ENCODE data around the gene ATP11C. TPM values are rescaled to one million over a fixed set of nuclear protein-coding genes. Genes with fewer than 3 reads are reported as not detected.

The ATP11C gene
- total RNA-seq, 4 donors from 2014 or later = 6.4 to 26.0 (median 15.4) TPM

DNA sequence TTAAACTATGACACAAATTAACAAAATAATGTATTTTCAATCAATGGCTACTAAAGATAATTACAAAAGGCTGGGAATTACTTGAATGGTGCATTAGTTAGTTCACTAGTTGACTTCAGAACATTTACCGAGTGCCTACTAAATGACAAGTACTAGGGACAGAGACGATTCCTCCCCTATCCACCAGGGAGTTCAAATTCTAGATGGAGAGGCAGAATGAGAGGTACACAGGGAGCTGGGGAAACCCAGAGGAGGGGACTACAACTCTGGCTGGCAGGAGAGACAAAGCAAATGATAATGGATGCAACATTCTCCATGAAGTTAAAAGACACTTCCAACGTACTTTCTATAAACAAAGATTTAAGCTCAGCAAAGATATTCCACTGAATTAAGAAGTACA lies 181.8 kb downstream of the ATP11C start:
- Histone ChIP-seq H3K4me3 (no peak overlapping the region), H3K36me3 (no peaks in the 10 kb centered on the region), H3K27me3 (no peaks in the 10 kb centered on the region), H3K4me1 (no peaks in the 10 kb centered on the region), H3K9me3 (no peaks in the 10 kb centered on the region), H3K27ac (no peak overlapping the region)
- in situ Hi-C loops (cut with MboI; ENCODE audit: low pct_ligation_motif_present in 1 of 4, low pct_unique_long_range_greater_than_20kb in 1 of 4, low sequenced_read_pairs in 3 of 4) (no loop called here), intact Hi-C loops (cut with DNase I; ENCODE audit: low total_unique reads) (no loop called here)
- 77 to 100% methylated on average over 1 to 3 of the region's 3 CpGs for WGBS, 2 donors (ENCODE audit: low coverage in 1 of 2)
- no peak for DNase-seq
- TF ChIP-seq EP300 (IDR thresholded peaks at IDR 0.05; ENCODE audit: low read depth) (no peak), POLR2A (IDR thresholded peaks at IDR 0.05) (no peak), POLR2AphosphoS5 (IDR thresholded peaks at IDR 0.05) (no peak)
- TF ChIP-seq, protein P1, sequence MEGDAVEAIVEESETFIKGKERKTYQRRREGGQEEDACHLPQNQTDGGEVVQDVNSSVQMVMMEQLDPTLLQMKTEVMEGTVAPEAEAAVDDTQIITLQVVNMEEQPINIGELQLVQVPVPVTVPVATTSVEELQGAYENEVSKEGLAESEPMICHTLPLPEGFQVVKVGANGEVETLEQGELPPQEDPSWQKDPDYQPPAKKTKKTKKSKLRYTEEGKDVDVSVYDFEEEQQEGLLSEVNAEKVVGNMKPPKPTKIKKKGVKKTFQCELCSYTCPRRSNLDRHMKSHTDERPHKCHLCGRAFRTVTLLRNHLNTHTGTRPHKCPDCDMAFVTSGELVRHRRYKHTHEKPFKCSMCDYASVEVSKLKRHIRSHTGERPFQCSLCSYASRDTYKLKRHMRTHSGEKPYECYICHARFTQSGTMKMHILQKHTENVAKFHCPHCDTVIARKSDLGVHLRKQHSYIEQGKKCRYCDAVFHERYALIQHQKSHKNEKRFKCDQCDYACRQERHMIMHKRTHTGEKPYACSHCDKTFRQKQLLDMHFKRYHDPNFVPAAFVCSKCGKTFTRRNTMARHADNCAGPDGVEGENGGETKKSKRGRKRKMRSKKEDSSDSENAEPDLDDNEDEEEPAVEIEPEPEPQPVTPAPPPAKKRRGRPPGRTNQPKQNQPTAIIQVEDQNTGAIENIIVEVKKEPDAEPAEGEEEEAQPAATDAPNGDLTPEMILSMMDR (IDR thresholded peaks at IDR 0.05) = no peak

DNA sequence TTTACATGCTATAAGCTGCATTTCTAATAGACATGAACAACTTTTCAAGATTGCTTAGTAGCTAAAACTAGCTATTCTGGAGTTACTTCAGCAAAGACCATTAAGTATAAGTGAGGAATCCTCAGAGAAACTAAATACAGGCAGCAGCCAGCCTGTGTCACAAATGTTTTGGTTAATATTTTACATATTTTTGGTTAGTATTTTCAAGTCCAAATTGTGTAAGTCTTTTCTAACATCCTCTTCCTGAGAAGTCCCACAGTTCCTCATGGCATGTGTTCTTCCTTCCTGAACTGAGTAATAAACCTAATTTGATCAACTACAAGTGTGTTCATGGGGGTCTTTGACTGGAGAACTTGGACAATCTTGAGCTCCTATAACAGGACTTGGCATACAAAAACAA lies 182.5 kb downstream of the ATP11C start:
- H3K27me3 ChIP-seq = no peaks in the 10 kb centered on the region
- intact Hi-C loops (cut with DNase I; ENCODE audit: low total_unique reads) (no loop called here), in situ Hi-C loops (cut with MboI; ENCODE audit: low pct_ligation_motif_present in 1 of 4, low pct_unique_long_range_greater_than_20kb in 1 of 4, low sequenced_read_pairs in 3 of 4) (no loop called here)
- no peaks in the 10 kb centered on the region for H3K4me1 ChIP-seq
- no peak overlapping the region for H3K27ac ChIP-seq
- no peak overlapping the region for H3K4me3 ChIP-seq
- TF ChIP-seq, protein P1 (IDR thresholded peaks at IDR 0.05) = no peak
- no peak for TF ChIP-seq POLR2A (IDR thresholded peaks at IDR 0.05)
- TF ChIP-seq EP300 (IDR thresholded peaks at IDR 0.05; ENCODE audit: low read depth) = no peak
- no peak for TF ChIP-seq POLR2AphosphoS5 (IDR thresholded peaks at IDR 0.05)
- H3K36me3 ChIP-seq = no peaks in the 10 kb centered on the region
- DNase-seq = no peak
- no peaks in the 10 kb centered on the region for H3K9me3 ChIP-seq

DNA sequence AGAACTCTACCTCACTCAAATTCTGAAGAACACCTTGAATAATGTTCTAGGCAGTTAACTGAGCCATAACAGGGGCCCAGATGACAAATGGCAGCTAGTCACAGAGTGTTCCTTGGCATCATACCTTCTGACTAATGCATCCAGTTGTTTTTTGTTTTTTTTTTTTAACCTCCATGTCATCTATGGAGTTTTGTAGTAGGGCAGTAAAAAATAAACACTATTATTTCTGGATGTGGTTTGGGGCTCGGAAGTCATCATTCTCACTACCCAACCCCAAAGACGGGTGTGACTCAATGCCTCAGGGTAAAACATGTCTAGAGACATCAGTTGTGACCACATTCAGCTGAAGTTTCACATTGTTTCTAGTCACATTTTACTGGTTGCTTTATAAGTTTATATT lies 193.7 kb downstream of the ATP11C start:
- in situ Hi-C loops (cut with MboI; ENCODE audit: low pct_ligation_motif_present in 1 of 4, low pct_unique_long_range_greater_than_20kb in 1 of 4, low sequenced_read_pairs in 3 of 4) = no loop called here

DNA sequence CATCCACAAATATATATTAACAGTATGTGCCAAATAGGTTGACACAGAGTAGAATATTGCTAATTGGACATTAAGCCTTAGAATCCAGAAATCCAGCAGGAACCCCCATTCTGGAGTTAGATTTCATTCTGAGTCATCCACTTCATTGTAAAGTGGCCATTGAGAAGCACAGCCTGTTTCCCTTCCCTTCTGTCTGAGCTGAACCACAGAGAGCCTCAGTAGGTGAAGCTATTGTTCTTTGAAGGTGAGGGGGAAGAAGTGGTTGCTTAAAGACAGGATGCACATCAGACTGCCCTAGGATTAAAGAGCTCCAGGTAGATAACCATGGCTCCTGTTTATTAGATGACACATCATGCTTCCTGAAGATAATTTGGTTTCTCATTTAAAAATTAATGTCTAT lies 194.3 kb downstream of the ATP11C start:
- H3K4me1 ChIP-seq = no peaks in the 10 kb centered on the region
- H3K27ac ChIP-seq = no peak overlapping the region
- no peak overlapping the region for H3K4me3 ChIP-seq
- in situ Hi-C loops (cut with MboI; ENCODE audit: low pct_ligation_motif_present in 1 of 4, low pct_unique_long_range_greater_than_20kb in 1 of 4, low sequenced_read_pairs in 3 of 4) = no loop called here
- no peak for TF ChIP-seq POLR2A (IDR thresholded peaks at IDR 0.05)
- TF ChIP-seq EP300 (IDR thresholded peaks at IDR 0.05; ENCODE audit: low read depth) = no peak
- TF ChIP-seq, protein P1 (IDR thresholded peaks at IDR 0.05) = no peak
- no peak for TF ChIP-seq POLR2AphosphoS5 (IDR thresholded peaks at IDR 0.05)
- intact Hi-C loops (cut with DNase I; ENCODE audit: low total_unique reads) = no loop called here
- no peaks in the 10 kb centered on the region for H3K36me3 ChIP-seq
- H3K27me3 ChIP-seq = no peaks in the 10 kb centered on the region
- DNase-seq = no peak
- H3K9me3 ChIP-seq = no peaks in the 10 kb centered on the region

More for the DNA sequence above, 193.7 kb downstream of the ATP11C start:
- Histone ChIP-seq H3K27ac (no peak overlapping the region), H3K36me3 (no peaks in the 10 kb centered on the region), H3K4me1 (no peaks in the 10 kb centered on the region), H3K27me3 (no peaks in the 10 kb centered on the region), H3K9me3 (no peaks in the 10 kb centered on the region), H3K4me3 (no peak overlapping the region)
- 55 to 73% methylated on average over 2 of the region's 2 CpGs for WGBS, 2 donors (ENCODE audit: low coverage in 1 of 2)
- DNase-seq = no peak
- intact Hi-C loops (cut with DNase I; ENCODE audit: low total_unique reads) = no loop called here
- TF ChIP-seq EP300 (IDR thresholded peaks at IDR 0.05; ENCODE audit: low read depth) = no peak
- TF ChIP-seq, protein P1 (IDR thresholded peaks at IDR 0.05) = no peak
- no peak for TF ChIP-seq POLR2A (IDR thresholded peaks at IDR 0.05)
- no peak for TF ChIP-seq POLR2AphosphoS5 (IDR thresholded peaks at IDR 0.05)

Data from transverse colon (tissue), 4 donors.